Progenitor cell of endocrine pancreas (in vitro differentiated cells): Measurements from ENCODE around the gene LAMA5. TPM values are rescaled to one million over a fixed set of nuclear protein-coding genes. Genes with fewer than 3 reads are reported as not detected.

Source experiments
- DNase-seq: peaks from one replicate; pipeline ENCODE4 v3.0.0; 2021; ENCODE audit warnings: low spot score; ENCODE audit not compliant: unreplicated experiment
- H3K27ac Mint-ChIP-seq: 2 replicates; pipeline ENCODE4 v1.8.0; 2021; ENCODE audit warnings: mild to moderate bottlenecking, moderate library complexity, mixed read lengths
- H3K27me3 Mint-ChIP-seq: 2 replicates; pipeline ENCODE4 v1.8.0; 2021; ENCODE audit warnings: mixed read lengths
- H3K36me3 Mint-ChIP-seq: 2 replicates; pipeline ENCODE4 v1.8.0; 2022; ENCODE audit warnings: mixed read lengths; ENCODE audit not compliant: insufficient read depth
- H3K4me1 Mint-ChIP-seq: 2 replicates; pipeline ENCODE4 v1.8.0; 2021; ENCODE audit warnings: low read depth, mixed read lengths
- H3K4me3 Mint-ChIP-seq: 2 replicates; pipeline ENCODE4 v1.8.0; 2021; ENCODE audit warnings: low read depth, mild to moderate bottlenecking, moderate library complexity, mixed read lengths
- H3K9me3 Mint-ChIP-seq: 2 replicates; pipeline ENCODE4 v1.8.0; 2021; ENCODE audit warnings: low read depth, mixed read lengths
- CTCF ChIP-seq: fragments of 200-600 bp; sonication (generic); IDR thresholded peaks from one replicate; pipeline ENCODE4 v1.5.0; 2021; ENCODE audit warnings: antibody characterized with exemption, mild to moderate bottlenecking; ENCODE audit not compliant: unreplicated experiment
- total RNA-seq: library from RNA; stranded (reverse); gene quantifications from 2 replicates; pipeline ENCODE4 v1.2.1, GENCODE V29; 2021

Gene LAMA5
- total RNA-seq, 1 donor from 2014 or later = 252 TPM

- no peak for DNase-seq
- Mint-ChIP-seq H3K4me3 (no peak overlapping the region), H3K4me1 (no peaks in the 10 kb centered on the region), H3K27me3 (no peaks in the 10 kb centered on the region), H3K36me3 (peaks cover 11% of the 10 kb centered on the region), H3K9me3 (no peaks in the 10 kb centered on the region), H3K27ac (no peak overlapping the region)
- no peak for TF ChIP-seq CTCF
Observed at GRCh38 chr20:62316331-62317166, 50.6 kb downstream of the LAMA5 start.

- Mint-ChIP-seq H3K4me1 (no peaks in the 10 kb centered on the region), H3K36me3 (peaks cover 10% of the 10 kb centered on the region), H3K27me3 (no peaks in the 10 kb centered on the region), H3K4me3 (no peak overlapping the region), H3K27ac (no peak overlapping the region), H3K9me3 (no peaks in the 10 kb centered on the region)
- no peak for DNase-seq
- no peak for TF ChIP-seq CTCF
Observed at GRCh38 chr20:62315773-62316172, 51.3 kb downstream of the LAMA5 start.

- no peaks in the 10 kb centered on the region for H3K27me3 Mint-ChIP-seq
- H3K4me1 Mint-ChIP-seq = no peaks in the 10 kb centered on the region
- no peaks in the 10 kb centered on the region for H3K9me3 Mint-ChIP-seq
- H3K27ac Mint-ChIP-seq = no peak overlapping the region
- DNase-seq = no peak
- H3K36me3 Mint-ChIP-seq = peaks cover 7% of the 10 kb centered on the region
- no peak overlapping the region for H3K4me3 Mint-ChIP-seq
- no peak for TF ChIP-seq CTCF
Observed at GRCh38 chr20:62314711-62315302, 52.3 kb downstream of the LAMA5 start.

- Mint-ChIP-seq H3K9me3 (no peaks in the 10 kb centered on the region), H3K4me3 (no peak overlapping the region), H3K36me3 (peaks cover 5% of the 10 kb centered on the region), H3K27me3 (no peaks in the 10 kb centered on the region), H3K4me1 (no peaks in the 10 kb centered on the region), H3K27ac (no peak overlapping the region)
- DNase-seq = no peak
- TF ChIP-seq CTCF = no peak
Observed at GRCh38 chr20:62314339-62314638, 52.8 kb downstream of the LAMA5 start.

- TF ChIP-seq CTCF = no peak
- Mint-ChIP-seq H3K4me3 (no peak overlapping the region), H3K27me3 (no peaks in the 10 kb centered on the region), H3K27ac (no peak overlapping the region), H3K4me1 (no peaks in the 10 kb centered on the region), H3K36me3 (peaks cover 4% of the 10 kb centered on the region), H3K9me3 (no peaks in the 10 kb centered on the region)
- DNase-seq = no peak
Observed at GRCh38 chr20:62313460-62314338, 53.4 kb downstream of the LAMA5 start.
